ENCODE measurements around the gene PLEKHG3. TPM values are rescaled to one million over a fixed set of nuclear protein-coding genes. Genes with fewer than 3 reads are reported as not detected.

The PLEKHG3 gene
- total and polyA plus RNA-seq, 10 of the 15 experiments (the other 5 are each of a cell fraction or from before 2014, with no cell fraction given), result 0.03 to 0.73 (median 0.07) TPM; not detected in 5

DNA sequence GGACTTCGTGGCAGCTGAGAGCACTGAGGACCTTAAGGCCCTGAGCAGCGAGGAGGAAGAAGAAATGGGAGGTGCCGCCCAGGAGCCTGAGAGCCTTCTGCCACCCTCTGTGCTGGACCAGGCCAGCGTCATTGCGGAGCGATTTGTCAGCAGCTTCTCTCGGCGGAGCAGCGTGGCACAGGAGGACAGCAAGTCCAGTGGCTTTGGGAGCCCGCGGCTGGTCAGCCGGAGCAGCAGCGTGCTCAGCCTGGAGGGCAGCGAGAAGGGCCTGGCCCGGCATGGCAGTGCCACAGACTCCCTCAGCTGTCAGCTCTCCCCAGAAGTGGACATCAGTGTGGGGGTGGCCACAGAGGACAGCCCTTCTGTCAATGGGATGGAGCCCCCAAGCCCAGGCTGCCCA is 37.0 kb downstream of the PLEKHG3 start:
- no peak for TF ChIP-seq MTA2 (IDR thresholded peaks at IDR 0.05; ENCODE audit: low read depth)
- no peak for TF ChIP-seq NBN (IDR thresholded peaks at IDR 0.05)
- TF ChIP-seq JUNB (IDR thresholded peaks at IDR 0.05), result no peak
- no peak for TF ChIP-seq CBX5 (IDR thresholded peaks at IDR 0.05; ENCODE audit: low read depth)
- TF ChIP-seq SIN3A (IDR thresholded peaks at IDR 0.05; ENCODE audit: low read depth, low read length), result no peak
- TF ChIP-seq CREB1 (IDR thresholded peaks at IDR 0.05; ENCODE audit: low read depth), result no peak
- H3K9me3 ChIP-seq (replicated peaks; ENCODE audit: control insufficient read depth, insufficient read depth, low read length), result no peaks in the 10 kb centered on the region; the same call in 2 of the 3 replicates
- ChIA-PET SMC1A (ENCODE audit: uncharacterized antibody, unreplicated experiment) (no interaction called here), CTCF (no interaction called here), POLR2A (no interaction called here), RAD21 (ENCODE audit: unreplicated experiment) (interaction anchor here (0.5 kb wide), 1 partner anchor 129 kb away, joined by 5 read pairs; no protein-coding TSS in a partner anchor)
- DNase-seq (ENCODE audit: low read depth, low spot score) (no peak), FAIRE-seq (no peak), ATAC-seq (no peak)
- no peak overlapping the region for H3K4me3 ChIP-seq
- H2AFZ ChIP-seq (ENCODE audit: control insufficient read depth, low read depth, low read length), result no peak overlapping the region
- no peaks in the 10 kb centered on the region for H4K20me1 ChIP-seq (ENCODE audit: control insufficient read depth, insufficient read depth)
- H3K27me3 ChIP-seq (replicated peaks in 1 of 2; ENCODE audit: control insufficient read depth in 2 of 2, insufficient read depth in 2 of 2, low read length in 1 of 2), result 0 out of 4 replicates have a peak, but pooled peaks cover 0 to under 1% of the 10 kb centered on the region in 2 experiments
- no peak overlapping the region for H3K9ac ChIP-seq (ENCODE audit: control insufficient read depth, insufficient read depth, low read length)
- in situ Hi-C loops (cut with MboI) (no loop called here), intact Hi-C loops (cut with micrococcal nuclease; ENCODE audit: unreplicated experiment) (no loop called here)
- H3K79me2 ChIP-seq (ENCODE audit: control insufficient read depth, insufficient read depth, low read length), result no peaks in the 10 kb centered on the region
- H3K4me1 ChIP-seq (ENCODE audit: control insufficient read depth, insufficient read depth, low read length), result no peaks in the 10 kb centered on the region
- no peaks in the 10 kb centered on the region; a peak in 1 of 4 replicates for H3K36me3 ChIP-seq (ENCODE audit: control insufficient read depth in 2 of 2, insufficient read depth in 2 of 2, low read length in 1 of 2)
- H3K27ac ChIP-seq (ENCODE audit: control insufficient read depth, insufficient read depth), result no peak overlapping the region
- 37% methylated on average over 15 of the region's 15 CpGs for WGBS (ENCODE audit: insufficient coverage, insufficient replicate concordance, low lambda C conversion rate, missing lambda C conversion rate)
- no peak overlapping the region for H3K4me2 ChIP-seq (ENCODE audit: control insufficient read depth, insufficient read depth)
- no TSS peak for BruUV-seq (replicated peaks)

DNA sequence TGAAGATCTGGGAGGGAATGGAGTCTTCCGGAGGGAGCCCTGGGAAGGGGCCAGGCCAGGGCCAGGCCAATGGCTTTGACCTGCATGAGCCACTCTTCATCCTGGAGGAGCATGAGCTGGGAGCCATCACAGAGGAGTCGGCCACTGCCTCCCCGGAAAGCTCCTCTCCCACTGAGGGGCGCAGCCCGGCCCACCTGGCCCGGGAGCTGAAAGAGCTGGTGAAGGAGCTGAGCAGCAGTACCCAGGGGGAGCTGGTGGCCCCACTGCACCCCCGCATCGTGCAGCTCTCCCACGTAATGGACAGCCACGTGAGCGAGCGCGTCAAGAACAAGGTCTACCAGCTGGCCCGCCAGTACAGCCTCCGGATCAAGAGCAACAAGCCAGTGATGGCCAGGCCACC is 37.7 kb downstream of the PLEKHG3 start:
- Histone ChIP-seq H3K4me3 (no peak overlapping the region), H4K20me1 (ENCODE audit: control insufficient read depth, insufficient read depth) (no peaks in the 10 kb centered on the region), H3K9ac (ENCODE audit: control insufficient read depth, insufficient read depth, low read length) (no peak overlapping the region), H2AFZ (ENCODE audit: control insufficient read depth, low read depth, low read length) (no peak overlapping the region), H3K4me2 (ENCODE audit: control insufficient read depth, insufficient read depth) (no peak overlapping the region), H3K4me1 (ENCODE audit: control insufficient read depth, insufficient read depth, low read length) (no peaks in the 10 kb centered on the region), H3K79me2 (ENCODE audit: control insufficient read depth, insufficient read depth, low read length) (no peaks in the 10 kb centered on the region), H3K9me3 (replicated peaks; ENCODE audit: control insufficient read depth, insufficient read depth, low read length) (no peaks in the 10 kb centered on the region; the same call in 2 of the 3 replicates), H3K36me3 (ENCODE audit: control insufficient read depth in 2 of 2, insufficient read depth in 2 of 2, low read length in 1 of 2) (no peaks in the 10 kb centered on the region; a peak in 1 of 4 replicates), H3K27ac (ENCODE audit: control insufficient read depth, insufficient read depth) (no peak overlapping the region), H3K27me3 (replicated peaks in 1 of 2; ENCODE audit: control insufficient read depth in 2 of 2, insufficient read depth in 2 of 2, low read length in 1 of 2) (0 out of 4 replicates have a peak, but pooled peaks cover 0 to 2% of the 10 kb centered on the region in 2 experiments)
- BruUV-seq (replicated peaks), result no TSS peak
- 55% methylated on average over 15 of the region's 15 CpGs for WGBS (ENCODE audit: insufficient coverage, insufficient replicate concordance, low lambda C conversion rate, missing lambda C conversion rate)
- SMC1A ChIA-PET (ENCODE audit: uncharacterized antibody, unreplicated experiment), result no interaction called here
- no peak for FAIRE-seq
- DNase-seq (ENCODE audit: low read depth, low spot score), result no peak
- in situ Hi-C loops (cut with MboI), result no loop called here
- intact Hi-C loops (cut with micrococcal nuclease; ENCODE audit: unreplicated experiment), result no loop called here
- RAD21 ChIA-PET (ENCODE audit: unreplicated experiment), result no interaction called here
- POLR2A ChIA-PET, result no interaction called here
- ATAC-seq, result no peak
- CTCF ChIA-PET, result interaction anchor here (0.7 kb wide), 1 partner anchor 10 kb away, joined by 3 read pairs; no protein-coding TSS in a partner anchor
- TF ChIP-seq MTA2 (IDR thresholded peaks at IDR 0.05; ENCODE audit: low read depth) (no peak), EGR1 (IDR thresholded peaks at IDR 0.05; ENCODE audit: borderline replicate concordance in 1 of 2, low read depth in 2 of 2, low read length in 2 of 2) (no peak), BACH1 (IDR thresholded peaks at IDR 0.05; ENCODE audit: borderline replicate concordance) (no peak), ZNF384 (IDR thresholded peaks at IDR 0.05; ENCODE audit: borderline replicate concordance, low read depth, low read length) (no peak), ZBTB33 (IDR thresholded peaks at IDR 0.05) (no peak), RBBP5 (conservative IDR thresholded peaks at IDR 0.05) (no peak), BMI1 (IDR thresholded peaks at IDR 0.05; ENCODE audit: borderline replicate concordance) (no peak)
- TF ChIP-seq, protein P1, sequence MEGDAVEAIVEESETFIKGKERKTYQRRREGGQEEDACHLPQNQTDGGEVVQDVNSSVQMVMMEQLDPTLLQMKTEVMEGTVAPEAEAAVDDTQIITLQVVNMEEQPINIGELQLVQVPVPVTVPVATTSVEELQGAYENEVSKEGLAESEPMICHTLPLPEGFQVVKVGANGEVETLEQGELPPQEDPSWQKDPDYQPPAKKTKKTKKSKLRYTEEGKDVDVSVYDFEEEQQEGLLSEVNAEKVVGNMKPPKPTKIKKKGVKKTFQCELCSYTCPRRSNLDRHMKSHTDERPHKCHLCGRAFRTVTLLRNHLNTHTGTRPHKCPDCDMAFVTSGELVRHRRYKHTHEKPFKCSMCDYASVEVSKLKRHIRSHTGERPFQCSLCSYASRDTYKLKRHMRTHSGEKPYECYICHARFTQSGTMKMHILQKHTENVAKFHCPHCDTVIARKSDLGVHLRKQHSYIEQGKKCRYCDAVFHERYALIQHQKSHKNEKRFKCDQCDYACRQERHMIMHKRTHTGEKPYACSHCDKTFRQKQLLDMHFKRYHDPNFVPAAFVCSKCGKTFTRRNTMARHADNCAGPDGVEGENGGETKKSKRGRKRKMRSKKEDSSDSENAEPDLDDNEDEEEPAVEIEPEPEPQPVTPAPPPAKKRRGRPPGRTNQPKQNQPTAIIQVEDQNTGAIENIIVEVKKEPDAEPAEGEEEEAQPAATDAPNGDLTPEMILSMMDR (IDR thresholded peaks at IDR 0.05 in 2 of 3, conservative IDR thresholded peaks at IDR 0.05 in 1 of 3; ENCODE audit: control insufficient read depth in 2 of 3, extremely low read depth in 1 of 3, insufficient read depth in 1 of 3, low read depth in 3 of 3, low read length in 3 of 3), result no peak
- TF ChIP-seq, protein P2, sequence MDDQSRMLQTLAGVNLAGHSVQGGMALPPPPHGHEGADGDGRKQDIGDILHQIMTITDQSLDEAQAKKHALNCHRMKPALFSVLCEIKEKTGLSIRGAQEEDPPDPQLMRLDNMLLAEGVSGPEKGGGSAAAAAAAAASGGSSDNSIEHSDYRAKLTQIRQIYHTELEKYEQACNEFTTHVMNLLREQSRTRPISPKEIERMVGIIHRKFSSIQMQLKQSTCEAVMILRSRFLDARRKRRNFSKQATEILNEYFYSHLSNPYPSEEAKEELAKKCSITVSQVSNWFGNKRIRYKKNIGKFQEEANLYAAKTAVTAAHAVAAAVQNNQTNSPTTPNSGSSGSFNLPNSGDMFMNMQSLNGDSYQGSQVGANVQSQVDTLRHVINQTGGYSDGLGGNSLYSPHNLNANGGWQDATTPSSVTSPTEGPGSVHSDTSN (IDR thresholded peaks at IDR 0.05; ENCODE audit: insufficient replicate concordance, low read depth, low read length), result no peak
